Smooth muscle cell (in vitro differentiated cells): ENCODE results near the gene VPS54. TPM values are rescaled to one million over a fixed set of nuclear protein-coding genes. Genes with fewer than 3 reads are reported as not detected.
"Not testable (repeated sequence)": the region's sequence is repeated elsewhere in the genome, so short reads cannot be mapped to it uniquely, and the experiment has no call there.

Source experiments
- DNase-seq: peaks from one replicate; lab custom pipeline; 2025; ENCODE audit not compliant: unreplicated experiment; lab: John Stamatoyannopoulos, UW
- H2AFZ ChIP-seq: fragments of 200-600 bp; sonication (generic); 2 replicates; pipeline ENCODE4 v1.6.0; 2016; ENCODE audit warnings: antibody characterized with exemption, low read depth, mild to moderate bottlenecking
- H3F3A ChIP-seq: fragments of 200-600 bp; sonication (generic); 2 replicates; pipeline ENCODE4 v1.6.0; 2017; ENCODE audit warnings: antibody characterized with exemption, low read depth
- H3K27ac ChIP-seq: fragments of 200-600 bp; sonication (generic); 2 replicates; pipeline ENCODE4 v1.5.1; 2016; ENCODE audit warnings: low read depth, mild to moderate bottlenecking
- H3K27me3 ChIP-seq: fragments of 200-600 bp; sonication (generic); 2 replicates; pipeline ENCODE4 v1.6.1; 2016; ENCODE audit warnings: low read depth, mild to moderate bottlenecking
- H3K36me3 ChIP-seq: fragments of 200-600 bp; sonication (generic); 2 replicates; pipeline ENCODE4 v1.5.1; 2016; ENCODE audit warnings: low read depth
- H3K4me1 ChIP-seq: fragments of 200-600 bp; sonication (generic); 2 replicates; pipeline ENCODE4 v1.5.1; 2016; ENCODE audit warnings: low read depth
- H3K4me2 ChIP-seq: fragments of 200-600 bp; sonication (generic); 2 replicates; pipeline ENCODE4 v1.6.0; 2016; ENCODE audit warnings: mild to moderate bottlenecking
- H3K4me3 ChIP-seq: fragments of 200-600 bp; sonication (generic); 2 replicates; pipeline ENCODE4 v1.5.1; 2016; ENCODE audit warnings: mild to moderate bottlenecking
- H3K79me2 ChIP-seq: fragments of 200-600 bp; sonication (generic); 2 replicates; pipeline ENCODE4 v1.6.0; 2016; ENCODE audit warnings: low read depth, mild to moderate bottlenecking
- H3K9ac ChIP-seq: fragments of 200-600 bp; sonication (generic); 2 replicates; pipeline ENCODE4 v1.6.0; 2016; ENCODE audit warnings: low read depth
- H3K9me3 ChIP-seq: fragments of 200-600 bp; sonication (generic); replicated peaks from 2 replicates; pipeline ENCODE4 v1.5.1; 2016; ENCODE audit warnings: low read depth
- H4K20me1 ChIP-seq: fragments of 200-600 bp; sonication (generic); 2 replicates; pipeline ENCODE4 v1.6.0; 2016; ENCODE audit warnings: low read depth
- CTCF ChIP-seq: fragments of 200-600 bp; sonication (generic); IDR thresholded peaks from 2 replicates; pipeline ENCODE4 v1.5.1; 2017; ENCODE audit warnings: borderline replicate concordance, mild to moderate bottlenecking, antibody characterized with exemption; ENCODE audit not compliant: insufficient read depth, poor library complexity, severe bottlenecking
- WGBS: methylation state at CpG from one replicate; pipeline ENCODE4 v1.1.7; 2016; ENCODE audit warnings: low lambda C conversion rate; 5-methylcytosine and 5-hydroxymethylcytosine counted together
- polyA plus RNA-seq: library from polyadenylated mRNA; unstranded; fragments of >200 nt; fragmentation: Nextera tagmentation; extraction: Ambion mirVana; gene quantifications from 2 replicates; pipeline ENCODE4 v1.2.1, GENCODE V29; 2016
- total RNA-seq: library from RNA; depleted of rRNA; stranded (reverse); fragments of >200 nt; gene quantifications from 2 replicates; pipeline ENCODE4 v1.2.3, GENCODE V29; 2014

Gene VPS54
- total and polyA plus RNA-seq, 2 experiments from 2014 or later, result 12.8 to 36.9 TPM

- H3K4me3 ChIP-seq, result no peak overlapping the region
- TF ChIP-seq CTCF, result no peak
- over 99% methylated on average over 7 of the region's 7 CpGs for WGBS
- DNase-seq, result no peak
- no peak overlapping the region for H3K27ac ChIP-seq
- no peaks in the 10 kb centered on the region for H3K79me2 ChIP-seq
- no peaks in the 10 kb centered on the region for H3K4me1 ChIP-seq
- no peaks in the 10 kb centered on the region for H3K27me3 ChIP-seq
- no peaks in the 10 kb centered on the region for H3K9me3 ChIP-seq
- no peaks in the 10 kb centered on the region for H3F3A ChIP-seq
- H4K20me1 ChIP-seq, result no peaks in the 10 kb centered on the region
- no peak overlapping the region for H2AFZ ChIP-seq
- H3K4me2 ChIP-seq, result no peak overlapping the region
- H3K36me3 ChIP-seq, result peaks cover 21% of the 10 kb centered on the region
- H3K9ac ChIP-seq, result no peak overlapping the region
Observed at GRCh38 chr2:63976125-63976510, 43.1 kb downstream of the VPS54 start.

GRCh38 chr2:63975437-63976124 lies 43.6 kb downstream of the VPS54 start:
- no peak overlapping the region for H3K9ac ChIP-seq
- DNase-seq, result no peak
- no peak overlapping the region for H3K27ac ChIP-seq
- H3K4me1 ChIP-seq, result no peaks in the 10 kb centered on the region
- no peak for TF ChIP-seq CTCF
- H3K9me3 ChIP-seq, result no peaks in the 10 kb centered on the region
- no peaks in the 10 kb centered on the region for H3K79me2 ChIP-seq
- H2AFZ ChIP-seq, result no peak overlapping the region
- no peaks in the 10 kb centered on the region for H4K20me1 ChIP-seq
- H3K4me3 ChIP-seq, result no peak overlapping the region
- WGBS, result 91% methylated on average over 15 of the region's 15 CpGs
- H3K36me3 ChIP-seq, result peaks cover 18% of the 10 kb centered on the region
- H3F3A ChIP-seq, result no peaks in the 10 kb centered on the region
- H3K4me2 ChIP-seq, result no peak overlapping the region
- H3K27me3 ChIP-seq, result no peaks in the 10 kb centered on the region

- H3K36me3 ChIP-seq, result peaks cover 14% of the 10 kb centered on the region
- not testable (repeated sequence) for H3K27me3 ChIP-seq, H3K4me2 ChIP-seq, DNase-seq, H3K79me2 ChIP-seq, H3K27ac ChIP-seq, H3K9me3 ChIP-seq, H3K4me3 ChIP-seq, H3K4me1 ChIP-seq, H4K20me1 ChIP-seq, H2AFZ ChIP-seq, H3K9ac ChIP-seq, H3F3A ChIP-seq
- WGBS, result 92% methylated on average over 2 of the region's 2 CpGs
Observed at GRCh38 chr2:63975036-63975435, 44.2 kb downstream of the VPS54 start.

GRCh38 chr2:63962186-63962585 lies 57.0 kb downstream of the VPS54 start:
- no peak overlapping the region for H3K27ac ChIP-seq
- no peak overlapping the region for H2AFZ ChIP-seq
- peaks cover 22% of the 10 kb centered on the region for H3K36me3 ChIP-seq
- no peaks in the 10 kb centered on the region for H4K20me1 ChIP-seq
- H3K79me2 ChIP-seq, result peaks cover 2% of the 10 kb centered on the region
- H3F3A ChIP-seq, result no peaks in the 10 kb centered on the region
- no peaks in the 10 kb centered on the region for H3K4me1 ChIP-seq
- no peak overlapping the region for H3K4me2 ChIP-seq
- H3K4me3 ChIP-seq, result no peak overlapping the region
- DNase-seq, result no peak
- no peak for TF ChIP-seq CTCF
- 81% methylated on average over 3 of the region's 3 CpGs for WGBS
- H3K9me3 ChIP-seq, result no peaks in the 10 kb centered on the region
- H3K27me3 ChIP-seq, result no peaks in the 10 kb centered on the region
- H3K9ac ChIP-seq, result no peak overlapping the region
